HG03095 (cell line): ENCODE data around the gene MALAT1.
"Not testable (repeated sequence)": the region's sequence is repeated elsewhere in the genome, so short reads cannot be mapped to it uniquely, and the experiment has no call there.

ENCODE experiments used
- ATAC-seq: cut with Tn5 transposase; IDR thresholded peaks from one replicate; pipeline ENCODE4 v1.9.1; 2021; ENCODE audit warnings: moderate library complexity; ENCODE audit not compliant: unreplicated experiment

Gene MALAT1

GRCh38 chr11:65497141-65498041 is 1.5 kb upstream of the MALAT1 start:
- ATAC-seq, result peak; percentile 50

GRCh38 chr11:65498042-65498726 is 661 bp upstream of the MALAT1 start:
- no peak for ATAC-seq

- ATAC-seq, result no peak
Measured at GRCh38 chr11:65498727-65498976, 193 bp upstream of the MALAT1 start.

GRCh38 chr11:65499713-65500386 is 1.0 kb downstream of the MALAT1 start:
- ATAC-seq, result no peak

DNA sequence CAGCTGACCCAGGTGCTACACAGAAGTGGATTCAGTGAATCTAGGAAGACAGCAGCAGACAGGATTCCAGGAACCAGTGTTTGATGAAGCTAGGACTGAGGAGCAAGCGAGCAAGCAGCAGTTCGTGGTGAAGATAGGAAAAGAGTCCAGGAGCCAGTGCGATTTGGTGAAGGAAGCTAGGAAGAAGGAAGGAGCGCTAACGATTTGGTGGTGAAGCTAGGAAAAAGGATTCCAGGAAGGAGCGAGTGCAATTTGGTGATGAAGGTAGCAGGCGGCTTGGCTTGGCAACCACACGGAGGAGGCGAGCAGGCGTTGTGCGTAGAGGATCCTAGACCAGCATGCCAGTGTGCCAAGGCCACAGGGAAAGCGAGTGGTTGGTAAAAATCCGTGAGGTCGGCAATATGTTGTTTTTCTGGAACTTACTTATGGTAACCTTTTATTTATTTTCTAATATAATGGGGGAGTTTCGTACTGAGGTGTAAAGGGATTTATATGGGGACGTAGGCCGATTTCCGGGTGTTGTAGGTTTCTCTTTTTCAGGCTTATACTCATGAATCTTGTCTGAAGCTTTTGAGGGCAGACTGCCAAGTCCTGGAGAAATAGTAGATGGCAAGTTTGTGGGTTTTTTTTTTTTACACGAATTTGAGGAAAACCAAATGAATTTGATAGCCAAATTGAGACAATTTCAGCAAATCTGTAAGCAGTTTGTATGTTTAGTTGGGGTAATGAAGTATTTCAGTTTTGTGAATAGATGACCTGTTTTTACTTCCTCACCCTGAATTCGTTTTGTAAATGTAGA is 1.7 kb downstream of the MALAT1 start:
- no peak for ATAC-seq

DNA sequence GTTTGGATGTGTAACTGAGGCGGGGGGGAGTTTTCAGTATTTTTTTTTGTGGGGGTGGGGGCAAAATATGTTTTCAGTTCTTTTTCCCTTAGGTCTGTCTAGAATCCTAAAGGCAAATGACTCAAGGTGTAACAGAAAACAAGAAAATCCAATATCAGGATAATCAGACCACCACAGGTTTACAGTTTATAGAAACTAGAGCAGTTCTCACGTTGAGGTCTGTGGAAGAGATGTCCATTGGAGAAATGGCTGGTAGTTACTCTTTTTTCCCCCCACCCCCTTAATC is 2.3 kb downstream of the MALAT1 start:
- ATAC-seq, result no peak

GRCh38 chr11:65501472-65502273 is 2.8 kb downstream of the MALAT1 start:
- ATAC-seq, result no peak

GRCh38 chr11:65502274-65502554 is 3.4 kb downstream of the MALAT1 start:
- no peak for ATAC-seq

GRCh38 chr11:65502555-65503367 is 3.9 kb downstream of the MALAT1 start:
- no peak for ATAC-seq

- no peak for ATAC-seq
Measured at GRCh38 chr11:65503368-65503948, 4.6 kb downstream of the MALAT1 start.

DNA sequence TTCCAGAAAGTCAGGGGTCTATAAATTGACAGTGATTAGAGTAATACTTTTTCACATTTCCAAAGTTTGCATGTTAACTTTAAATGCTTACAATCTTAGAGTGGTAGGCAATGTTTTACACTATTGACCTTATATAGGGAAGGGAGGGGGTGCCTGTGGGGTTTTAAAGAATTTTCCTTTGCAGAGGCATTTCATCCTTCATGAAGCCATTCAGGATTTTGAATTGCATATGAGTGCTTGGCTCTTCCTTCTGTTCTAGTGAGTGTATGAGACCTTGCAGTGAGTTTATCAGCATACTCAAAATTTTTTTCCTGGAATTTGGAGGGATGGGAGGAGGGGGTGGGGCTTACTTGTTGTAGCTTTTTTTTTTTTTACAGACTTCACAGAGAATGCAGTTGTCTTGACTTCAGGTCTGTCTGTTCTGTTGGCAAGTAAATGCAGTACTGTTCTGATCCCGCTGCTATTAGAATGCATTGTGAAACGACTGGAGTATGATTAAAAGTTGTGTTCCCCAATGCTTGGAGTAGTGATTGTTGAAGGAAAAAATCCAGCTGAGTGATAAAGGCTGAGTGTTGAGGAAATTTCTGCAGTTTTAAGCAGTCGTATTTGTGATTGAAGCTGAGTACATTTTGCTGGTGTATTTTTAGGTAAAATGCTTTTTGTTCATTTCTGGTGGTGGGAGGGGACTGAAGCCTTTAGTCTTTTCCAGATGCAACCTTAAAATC is 5.3 kb downstream of the MALAT1 start:
- no peak for ATAC-seq

GRCh38 chr11:65504674-65505465 is 6.0 kb downstream of the MALAT1 start:
- ATAC-seq, result no peak

DNA sequence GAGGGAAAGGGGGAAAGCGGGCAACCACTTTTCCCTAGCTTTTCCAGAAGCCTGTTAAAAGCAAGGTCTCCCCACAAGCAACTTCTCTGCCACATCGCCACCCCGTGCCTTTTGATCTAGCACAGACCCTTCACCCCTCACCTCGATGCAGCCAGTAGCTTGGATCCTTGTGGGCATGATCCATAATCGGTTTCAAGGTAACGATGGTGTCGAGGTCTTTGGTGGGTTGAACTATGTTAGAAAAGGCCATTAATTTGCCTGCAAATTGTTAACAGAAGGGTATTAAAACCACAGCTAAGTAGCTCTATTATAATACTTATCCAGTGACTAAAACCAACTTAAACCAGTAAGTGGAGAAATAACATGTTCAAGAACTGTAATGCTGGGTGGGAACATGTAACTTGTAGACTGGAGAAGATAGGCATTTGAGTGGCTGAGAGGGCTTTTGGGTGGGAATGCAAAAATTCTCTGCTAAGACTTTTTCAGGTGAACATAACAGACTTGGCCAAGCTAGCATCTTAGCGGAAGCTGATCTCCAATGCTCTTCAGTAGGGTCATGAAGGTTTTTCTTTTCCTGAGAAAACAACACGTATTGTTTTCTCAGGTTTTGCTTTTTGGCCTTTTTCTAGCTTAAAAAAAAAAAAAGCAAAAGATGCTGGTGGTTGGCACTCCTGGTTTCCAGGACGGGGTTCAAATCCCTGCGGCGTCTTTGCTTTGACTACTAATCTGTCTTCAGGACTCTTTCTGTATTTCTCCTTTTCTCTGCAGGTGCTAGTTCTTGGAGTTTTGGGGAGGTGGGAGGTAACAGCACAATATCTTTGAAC is 6.8 kb downstream of the MALAT1 start:
- ATAC-seq, result no peak

DNA sequence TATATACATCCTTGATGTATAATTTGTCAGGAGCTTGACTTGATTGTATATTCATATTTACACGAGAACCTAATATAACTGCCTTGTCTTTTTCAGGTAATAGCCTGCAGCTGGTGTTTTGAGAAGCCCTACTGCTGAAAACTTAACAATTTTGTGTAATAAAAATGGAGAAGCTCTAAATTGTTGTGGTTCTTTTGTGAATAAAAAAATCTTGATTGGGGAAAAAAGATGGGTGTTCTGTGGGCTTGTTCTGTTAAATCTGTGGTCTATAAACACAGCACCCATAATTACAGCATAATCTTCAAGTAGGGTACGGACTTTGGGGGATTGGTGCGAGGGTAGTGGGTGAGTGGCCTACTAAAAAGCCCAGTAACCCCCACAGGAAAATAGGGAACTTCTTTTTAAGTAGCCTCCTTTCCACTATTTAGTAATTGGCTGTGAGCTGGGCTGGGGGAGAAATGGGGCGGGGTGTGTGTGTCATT is 7.5 kb downstream of the MALAT1 start:
- ATAC-seq, result no peak

DNA sequence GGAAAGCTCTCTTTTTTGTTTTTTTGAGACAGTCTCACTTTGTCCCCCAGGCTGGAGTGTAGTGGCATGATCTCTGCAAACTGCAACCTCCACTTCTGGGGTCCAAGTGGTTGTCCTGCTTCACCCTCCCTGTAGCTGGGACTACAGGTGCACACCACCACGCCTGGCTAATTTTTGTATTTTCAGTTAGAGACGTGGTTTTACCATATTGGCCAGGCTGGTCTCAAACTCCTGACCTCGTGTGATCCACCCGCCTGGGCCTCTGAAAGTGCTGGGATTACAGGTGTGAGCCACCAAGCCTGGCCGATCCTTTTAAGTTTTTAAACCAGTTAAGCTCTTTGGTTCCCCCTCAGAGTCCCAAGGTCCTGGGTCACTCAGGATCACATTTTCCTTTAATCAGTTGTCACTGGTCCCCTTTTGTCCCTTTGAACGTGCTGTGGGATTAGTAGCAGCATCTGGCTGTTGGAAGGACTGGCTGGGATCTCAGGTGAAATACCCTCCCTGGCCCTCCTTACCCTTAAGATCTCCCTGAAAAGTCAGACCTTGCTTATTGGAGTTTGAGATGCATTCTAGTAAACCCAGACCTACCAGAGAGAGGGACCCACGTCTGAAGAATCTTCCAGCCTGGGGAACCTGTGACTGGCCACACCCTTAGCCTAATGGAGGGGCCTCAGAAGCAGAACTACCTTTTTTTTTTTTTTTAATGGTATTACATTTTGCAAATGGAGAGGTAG is 8.1 kb downstream of the MALAT1 start:
- peak; percentile 35 for ATAC-seq

- ATAC-seq, result not testable (repeated sequence)
Measured at GRCh38 chr11:65512311-65512710, 13.5 kb downstream of the MALAT1 start.
